ENCODE results near the gene PSMD9. TPM values are rescaled to one million over a fixed set of nuclear protein-coding genes. Genes with fewer than 3 reads are reported as not detected.
A peak's percentile ranks its signal among the peaks of the same experiment; 100 is the strongest.
"Not testable (repeated sequence)": the region's sequence is repeated elsewhere in the genome, so short reads cannot be mapped to it uniquely, and the experiment has no call there.

Gene PSMD9
- total and polyA plus RNA-seq, 3 experiments from 2014 or later, result 83.7 to 99.3 (median 89.9) TPM

DNA sequence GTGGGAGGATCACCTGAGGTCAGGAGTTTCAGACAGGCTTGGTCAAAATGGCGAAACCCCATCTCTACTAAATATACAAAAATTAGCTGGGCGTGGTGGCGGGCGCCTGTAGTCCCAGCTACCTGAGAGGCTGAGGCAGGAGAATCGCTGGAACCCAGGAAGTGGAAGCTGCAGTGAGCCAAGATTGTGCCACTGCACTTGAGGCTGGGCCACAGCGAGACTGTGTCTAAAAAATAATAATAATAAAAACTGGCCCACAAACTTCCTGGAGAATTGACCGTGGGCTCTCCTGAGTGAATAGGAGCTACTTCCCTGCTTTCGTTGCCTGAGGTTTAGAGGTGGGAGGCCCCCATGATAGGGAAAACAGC, 12.5 kb upstream of the PSMD9 start:
- H3K4me1 Mint-ChIP-seq; H3K27me3 ChIP-seq (ENCODE audit: insufficient read depth, low read length, poor library complexity, severe bottlenecking); H3K27ac ChIP-seq (ENCODE audit: low read depth, low read length); H3K27ac Mint-ChIP-seq; H3K36me3 ChIP-seq (ENCODE audit: insufficient read depth, low read length); H3K36me3 Mint-ChIP-seq; POLR2A ChIA-PET; DNase-seq; H3K9me3 ChIP-seq (ENCODE audit: low read length); H3K9me3 Mint-ChIP-seq; H3K4me1 ChIP-seq (ENCODE audit: insufficient read depth, low read length); H3K27me3 Mint-ChIP-seq; H3K4me3 ChIP-seq (ENCODE audit: low read length); H3K4me3 Mint-ChIP-seq: not testable (repeated sequence)
- CTCF ChIA-PET, result interaction anchor here (1.0 kb wide), 1 partner anchor 14 kb away, joined by 3 read pairs; no protein-coding TSS in a partner anchor

DNA sequence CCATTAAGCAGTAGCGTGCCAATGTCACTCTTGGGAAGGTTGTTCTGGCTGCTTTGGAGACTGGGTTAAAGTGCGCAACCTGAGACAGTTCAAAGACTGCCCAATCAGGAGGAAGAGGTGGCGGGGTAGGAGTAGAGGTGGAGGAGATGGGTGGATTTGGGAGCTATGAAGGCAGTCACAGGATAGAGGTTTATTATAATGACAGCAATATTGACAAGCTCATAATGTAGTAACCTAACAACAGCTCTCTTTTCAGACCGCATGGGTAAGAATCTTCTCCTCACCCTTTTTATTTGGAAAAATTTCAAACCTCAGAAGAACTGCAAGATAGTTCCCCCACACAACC, 5.3 kb upstream of the PSMD9 start:
- ChIA-PET CTCF (interaction anchor here (0.7 to 1.0 kb wide), 2 partner anchors 89 to 240 kb away, joined by 3 to 5 read pairs; no protein-coding TSS in a partner anchor), POLR2A (no interaction called here)
- H3K9me3 ChIP-seq (ENCODE audit: low read length), result no peaks in the 10 kb centered on the region
- peaks cover 5% of the 10 kb centered on the region for H3K4me1 ChIP-seq (ENCODE audit: insufficient read depth, low read length)
- no peaks in the 10 kb centered on the region for H3K9me3 Mint-ChIP-seq
- peak overlapping the region in 2 of 7 donors; percentile 18 for H3K4me3 Mint-ChIP-seq
- H3K27ac Mint-ChIP-seq, result peak overlapping the region in 1 of 8 donors; percentile 16
- peaks cover 3 to 9% (median 8%) of the 10 kb centered on the region in 3 donors for H3K4me1 Mint-ChIP-seq
- H3K36me3 Mint-ChIP-seq, result peaks cover 0 to under 1% (median 0%) of the 10 kb centered on the region in 3 donors
- no peaks in the 10 kb centered on the region for H3K36me3 ChIP-seq (ENCODE audit: insufficient read depth, low read length)
- H3K27me3 ChIP-seq (ENCODE audit: insufficient read depth, low read length, poor library complexity, severe bottlenecking), result no peaks in the 10 kb centered on the region
- peaks cover 0 to 3% of the 10 kb centered on the region in 2 donors for H3K27me3 Mint-ChIP-seq
- H3K4me3 ChIP-seq (ENCODE audit: low read length), result no peak overlapping the region
- no peak for DNase-seq
- H3K27ac ChIP-seq (ENCODE audit: low read depth, low read length), result no peak overlapping the region

DNA sequence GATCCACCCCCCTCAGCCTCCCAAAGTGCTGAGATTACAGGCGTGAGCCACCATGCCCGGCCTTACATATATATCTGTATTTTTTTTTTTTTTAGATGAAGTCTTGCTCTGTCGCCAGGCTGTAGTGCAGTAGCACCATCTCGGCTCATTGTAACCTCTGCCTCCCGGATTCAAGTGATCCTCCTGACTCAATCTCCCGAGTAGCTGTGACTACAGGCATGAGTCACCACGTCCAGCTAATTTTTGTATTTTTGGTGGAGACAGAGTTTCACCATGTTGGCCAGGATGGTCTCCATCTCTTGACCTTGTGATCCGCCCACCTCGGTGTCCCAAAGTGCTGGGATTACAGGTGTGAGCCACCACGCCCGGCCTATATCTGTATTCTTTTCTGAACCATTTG, 3.5 kb upstream of the PSMD9 start:
- H3K27ac ChIP-seq (ENCODE audit: low read depth, low read length); H3K27ac Mint-ChIP-seq; H3K9me3 Mint-ChIP-seq; DNase-seq; H3K36me3 Mint-ChIP-seq; H3K4me3 Mint-ChIP-seq; H3K9me3 ChIP-seq (ENCODE audit: low read length); H3K27me3 ChIP-seq (ENCODE audit: insufficient read depth, low read length, poor library complexity, severe bottlenecking); H3K4me3 ChIP-seq (ENCODE audit: low read length); POLR2A ChIA-PET; H3K36me3 ChIP-seq (ENCODE audit: insufficient read depth, low read length); H3K27me3 Mint-ChIP-seq: not testable (repeated sequence)
- peaks cover 17% of the 10 kb centered on the region for H3K4me1 ChIP-seq (ENCODE audit: insufficient read depth, low read length)
- CTCF ChIA-PET, result interaction anchor here (1.4 kb wide), 1 partner anchor 33 kb away, joined by 3 read pairs; the partner anchor contains the start of gene CFAP251
- H3K4me1 Mint-ChIP-seq, result peaks cover 18 to 27% (median 27%) of the 10 kb centered on the region in 3 donors

DNA sequence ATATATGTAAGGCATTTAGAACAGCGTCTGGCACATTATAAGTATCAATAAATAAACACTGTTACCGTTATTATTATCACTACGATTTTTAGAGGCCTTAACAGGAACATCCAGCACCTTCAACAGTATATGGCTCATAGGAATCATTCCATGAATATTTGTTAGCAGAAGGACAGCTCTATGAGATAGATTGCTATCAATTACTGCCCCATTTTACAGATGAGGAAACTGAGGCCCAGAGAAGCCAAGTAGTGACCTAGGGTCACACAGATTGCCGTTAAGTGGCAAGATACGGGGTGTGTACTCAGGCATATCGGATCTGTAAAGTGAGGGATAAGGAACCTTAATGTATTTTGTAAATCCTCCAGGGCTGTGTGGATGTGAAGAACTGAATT, 510 bp upstream of the PSMD9 start:
- H3K36me3 ChIP-seq (ENCODE audit: insufficient read depth, low read length), result no peaks in the 10 kb centered on the region
- no peaks in the 10 kb centered on the region for H3K9me3 ChIP-seq (ENCODE audit: low read length)
- Mint-ChIP-seq H3K4me1 (peaks cover 26 to 45% (median 43%) of the 10 kb centered on the region in 3 donors), H3K36me3 (peaks cover 0 to 21% (median 0%) of the 10 kb centered on the region in 3 donors), H3K27me3 (peaks cover 0 to 3% of the 10 kb centered on the region in 2 donors), H3K4me3 (peak overlapping the region; percentile 92 to 99 (median 99)), H3K9me3 (no peaks in the 10 kb centered on the region), H3K27ac (peak overlapping the region; percentile 93 to 99 (median 99))
- H3K27me3 ChIP-seq (ENCODE audit: insufficient read depth, low read length, poor library complexity, severe bottlenecking), result no peaks in the 10 kb centered on the region
- CTCF ChIA-PET, result interaction anchor here (0.7 to 6.7 kb wide), 9 partner anchors 8 to 176 kb away, joined by 3 to 84 read pairs (median 5); partner anchors contain the start of genes RHOF and TMEM120B
- H3K4me1 ChIP-seq (ENCODE audit: insufficient read depth, low read length), result peaks cover 18% of the 10 kb centered on the region
- DNase-seq, result no peak
- no peak overlapping the region for H3K27ac ChIP-seq (ENCODE audit: low read depth, low read length)
- H3K4me3 ChIP-seq (ENCODE audit: low read length), result peak overlapping the region; percentile 74
- POLR2A ChIA-PET, result interaction anchor here (0.6 to 1.6 kb wide), 7 partner anchors 76 to 202 kb away, joined by 3 to 19 read pairs (median 5); partner anchors contain the start of gene RHOF

DNA sequence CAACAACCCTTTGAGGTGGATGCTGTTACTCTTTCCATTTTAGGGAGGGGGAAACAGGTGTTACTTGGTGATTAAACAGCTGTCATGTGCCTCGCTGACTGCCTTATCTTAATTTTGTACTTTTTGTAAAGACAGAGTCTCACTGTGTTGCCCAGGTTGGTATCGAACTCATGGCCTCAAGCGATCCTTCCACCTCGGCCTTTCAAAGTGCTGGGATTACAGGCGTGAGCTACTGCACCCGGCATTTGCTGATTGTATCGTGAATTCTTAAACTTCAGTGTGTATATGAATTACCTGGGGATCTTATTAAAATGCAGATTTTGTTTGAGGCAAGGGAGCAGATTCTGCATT, 659 bp downstream of the PSMD9 start:
- H3K27me3 Mint-ChIP-seq, result peaks cover 0 to 3% of the 10 kb centered on the region in 2 donors
- peaks cover 23% of the 10 kb centered on the region for H3K4me1 ChIP-seq (ENCODE audit: insufficient read depth, low read length)

DNA sequence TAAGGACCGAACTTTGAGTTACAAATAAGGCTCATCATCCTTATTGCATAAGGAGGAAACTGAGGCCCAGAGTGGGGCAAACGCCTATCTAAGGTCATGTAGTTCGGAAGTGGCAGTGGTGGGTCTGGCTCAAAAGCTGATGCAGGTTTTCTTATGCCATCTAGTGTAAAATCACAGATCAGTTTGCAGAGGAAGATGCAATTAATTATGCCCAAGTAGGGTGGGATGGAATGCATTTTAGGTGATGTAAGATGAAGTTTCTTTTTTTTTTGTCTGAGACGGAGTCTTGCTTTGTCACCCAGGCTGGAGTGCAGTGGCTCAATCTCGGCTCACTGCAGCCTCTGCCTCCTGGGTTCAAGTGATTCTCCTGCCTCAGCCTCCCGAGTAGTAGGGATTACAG, 1.1 kb downstream of the PSMD9 start:
- peak overlapping the region in 7 of 8 donors; percentile 93 to 99 (median 99) for H3K27ac Mint-ChIP-seq
- Histone ChIP-seq H3K27ac (ENCODE audit: low read depth, low read length) (peak overlapping the region; percentile 88), H3K4me1 (ENCODE audit: insufficient read depth, low read length) (peaks cover 25% of the 10 kb centered on the region), H3K4me3 (ENCODE audit: low read length) (peak overlapping the region; percentile 74)
- CTCF ChIA-PET, result interaction anchor here (0.7 to 6.7 kb wide), 5 partner anchors 55 to 95 kb away, joined by 4 to 84 read pairs (median 9); partner anchors contain the start of gene RHOF
- POLR2A ChIA-PET, result interaction anchor here (0.6 to 1.0 kb wide), 2 partner anchors 85 to 196 kb away, joined by 3 to 5 read pairs; no protein-coding TSS in a partner anchor
- H3K4me1 Mint-ChIP-seq, result peaks cover 34 to 58% (median 57%) of the 10 kb centered on the region in 3 donors
- DNase-seq; H3K9me3 ChIP-seq (ENCODE audit: low read length); H3K36me3 ChIP-seq (ENCODE audit: insufficient read depth, low read length); H3K27me3 Mint-ChIP-seq; H3K27me3 ChIP-seq (ENCODE audit: insufficient read depth, low read length, poor library complexity, severe bottlenecking); H3K9me3 Mint-ChIP-seq: not testable (repeated sequence)
- peak overlapping the region; percentile 92 to 99 (median 99) for H3K4me3 Mint-ChIP-seq
- peaks cover 0 to 36% (median 0%) of the 10 kb centered on the region in 3 donors for H3K36me3 Mint-ChIP-seq

More for the DNA sequence above, 659 bp downstream of the PSMD9 start:
- Mint-ChIP-seq H3K4me1 (peaks cover 34 to 57% (median 54%) of the 10 kb centered on the region in 3 donors), H3K27ac (peak overlapping the region; percentile 93 to 99 (median 99)), H3K4me3 (peak overlapping the region; percentile 92 to 99 (median 99)), H3K36me3 (peaks cover 0 to 32% (median 0%) of the 10 kb centered on the region in 3 donors), H3K9me3 (no peaks in the 10 kb centered on the region)
- CTCF ChIA-PET, result interaction anchor here (0.7 to 6.7 kb wide), 5 partner anchors 55 to 94 kb away, joined by 4 to 84 read pairs (median 9); partner anchors contain the start of gene RHOF
- POLR2A ChIA-PET, result interaction anchor here (0.6 to 1.6 kb wide), 6 partner anchors 29 to 346 kb away, joined by 3 to 7 read pairs (median 4); partner anchors contain the start of genes CFAP251 and RHOF
- Histone ChIP-seq H3K36me3 (ENCODE audit: insufficient read depth, low read length) (no peaks in the 10 kb centered on the region), H3K27me3 (ENCODE audit: insufficient read depth, low read length, poor library complexity, severe bottlenecking) (no peaks in the 10 kb centered on the region), H3K27ac (ENCODE audit: low read depth, low read length) (peak overlapping the region; percentile 88), H3K4me3 (ENCODE audit: low read length) (peak overlapping the region; percentile 74), H3K9me3 (ENCODE audit: low read length) (no peaks in the 10 kb centered on the region)
- no peak for DNase-seq

DNA sequence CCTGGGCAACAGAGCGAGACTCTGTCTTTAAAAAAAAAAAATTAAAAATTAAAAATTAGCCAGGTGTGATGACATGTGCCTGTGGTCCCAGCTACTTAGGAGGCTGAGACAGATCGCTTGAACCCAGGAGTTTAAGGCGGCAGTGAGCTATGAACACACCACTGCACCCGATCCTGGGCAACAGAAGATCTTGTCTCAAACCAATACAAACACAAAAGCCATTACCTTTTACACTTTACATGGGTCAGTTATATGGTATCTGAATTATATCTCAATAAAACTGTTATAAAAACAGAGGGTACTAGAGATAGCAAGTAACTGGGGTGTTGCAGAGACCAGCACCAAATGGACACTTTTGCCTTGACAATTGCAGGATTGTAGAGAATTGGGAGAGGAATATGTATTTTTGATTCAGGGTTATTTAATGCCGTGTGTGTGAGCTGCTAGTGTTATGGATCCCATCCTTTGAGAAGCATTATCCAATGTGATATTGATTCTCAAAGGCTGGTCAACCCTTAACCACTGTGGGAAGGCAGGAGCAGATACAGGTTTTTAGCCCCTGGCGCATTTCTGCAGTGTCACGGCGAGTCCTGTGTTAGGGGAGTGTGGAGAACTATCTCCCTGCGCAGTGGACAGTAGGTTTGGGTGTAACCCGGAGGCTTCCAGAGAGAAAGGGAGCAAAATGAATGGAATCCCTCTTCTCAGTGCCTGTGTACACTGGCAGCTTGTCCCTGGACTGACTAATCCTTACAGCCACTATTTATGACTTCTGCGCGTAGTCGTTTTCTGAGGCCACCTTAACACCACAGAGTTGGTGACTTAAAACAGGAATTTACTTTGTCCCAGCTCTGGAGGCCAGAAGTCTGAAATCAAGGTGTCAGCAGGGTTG, 4.3 kb downstream of the PSMD9 start:
- Histone ChIP-seq H3K9me3 (ENCODE audit: low read length) (no peaks in the 10 kb centered on the region), H3K27ac (ENCODE audit: low read depth, low read length) (peak overlapping the region; percentile 59), H3K36me3 (ENCODE audit: insufficient read depth, low read length) (peaks cover 24% of the 10 kb centered on the region), H3K4me1 (ENCODE audit: insufficient read depth, low read length) (peaks cover 24% of the 10 kb centered on the region), H3K27me3 (ENCODE audit: insufficient read depth, low read length, poor library complexity, severe bottlenecking) (no peaks in the 10 kb centered on the region), H3K4me3 (ENCODE audit: low read length) (no peak overlapping the region)
- ChIA-PET CTCF (interaction anchor here (0.8 to 6.7 kb wide), 6 partner anchors 25 to 119 kb away, joined by 3 to 84 read pairs (median 7); partner anchors contain the start of genes CFAP251 and RHOF), POLR2A (no interaction called here)
- Mint-ChIP-seq H3K4me1 (peaks cover 36 to 56% (median 53%) of the 10 kb centered on the region in 3 donors), H3K27me3 (no peaks in the 10 kb centered on the region), H3K4me3 (no peak overlapping the region), H3K36me3 (peaks cover 0 to 61% (median 6%) of the 10 kb centered on the region in 3 donors), H3K9me3 (no peaks in the 10 kb centered on the region), H3K27ac (peak overlapping the region in 5 of 8 donors; percentile 12 to 84 (median 29))
- DNase-seq, result no peak
